GM18867 (cell line): ENCODE data around the gene NDRG2.

Source experiments
- ATAC-seq: cut with Tn5 transposase; IDR thresholded peaks from one replicate; pipeline ENCODE4 v1.9.1; 2021; ENCODE audit warnings: mild to moderate bottlenecking, moderate library complexity; ENCODE audit not compliant: unreplicated experiment

Gene NDRG2

DNA sequence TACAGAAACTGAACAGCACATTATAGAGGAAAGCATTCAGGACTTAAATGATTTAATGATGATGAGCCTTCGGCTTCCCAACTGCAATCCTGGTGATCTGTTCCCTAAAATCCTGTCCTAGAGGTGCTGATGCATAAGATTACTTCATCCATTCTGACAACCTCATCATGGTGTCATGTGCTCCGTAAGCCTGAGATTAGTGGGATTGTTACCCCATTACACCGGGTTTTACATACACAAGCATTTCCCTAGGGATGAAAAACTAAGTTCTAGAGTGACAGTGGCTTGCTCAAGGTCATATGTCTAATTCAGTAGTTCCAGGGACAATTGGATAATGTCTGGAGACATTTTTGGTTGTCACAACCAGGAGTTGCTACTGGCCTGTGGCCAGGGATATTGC lies 12.3 kb upstream of the NDRG2 start:
- ATAC-seq = no peak

DNA sequence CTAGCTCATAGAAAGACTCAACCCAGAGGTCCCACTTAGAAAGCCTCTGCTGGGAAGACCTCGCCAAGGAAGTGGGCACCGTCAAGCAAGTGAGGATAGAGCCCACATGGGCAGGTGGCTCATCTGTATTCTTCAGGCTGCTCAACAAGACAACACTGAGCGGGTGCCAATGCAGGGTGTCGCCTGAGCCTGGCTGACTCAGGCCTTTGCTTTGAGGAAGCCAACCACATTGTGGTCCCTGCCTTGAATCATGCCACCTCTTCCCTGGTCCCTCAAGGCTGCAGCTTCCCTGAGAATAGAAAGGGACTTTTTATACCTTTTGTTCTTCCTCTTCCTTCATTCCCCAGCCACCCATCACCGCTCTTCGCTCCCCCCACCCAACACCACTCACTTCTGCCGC lies 11.9 kb upstream of the NDRG2 start:
- no peak for ATAC-seq

DNA sequence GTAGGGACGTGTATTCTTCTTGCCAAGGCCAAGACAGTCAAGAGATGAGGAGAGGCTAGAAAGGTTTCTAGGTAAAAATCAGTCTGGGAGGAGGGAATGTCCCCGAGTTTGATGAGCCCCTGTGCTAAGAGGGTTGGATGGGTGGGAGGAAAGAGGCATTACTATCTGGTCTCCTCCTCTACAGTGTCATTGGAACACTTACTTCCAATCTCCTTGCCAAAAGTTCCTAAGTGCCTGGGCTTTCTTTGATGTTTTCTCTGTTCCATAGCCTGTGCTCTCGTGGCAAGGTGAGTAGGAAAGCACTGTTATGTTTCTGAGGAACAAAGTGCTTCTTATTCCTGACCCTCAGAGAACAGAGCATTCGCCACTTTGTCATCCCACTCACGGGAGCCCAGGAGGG lies 9.8 kb upstream of the NDRG2 start, which contains the start of gene RNASE13:
RNASE13 (minus strand) TSS at position 101 of the 400 bp plus-strand sequence. CDS start 519 bp downstream, outside the sequence.
- no peak for ATAC-seq

DNA sequence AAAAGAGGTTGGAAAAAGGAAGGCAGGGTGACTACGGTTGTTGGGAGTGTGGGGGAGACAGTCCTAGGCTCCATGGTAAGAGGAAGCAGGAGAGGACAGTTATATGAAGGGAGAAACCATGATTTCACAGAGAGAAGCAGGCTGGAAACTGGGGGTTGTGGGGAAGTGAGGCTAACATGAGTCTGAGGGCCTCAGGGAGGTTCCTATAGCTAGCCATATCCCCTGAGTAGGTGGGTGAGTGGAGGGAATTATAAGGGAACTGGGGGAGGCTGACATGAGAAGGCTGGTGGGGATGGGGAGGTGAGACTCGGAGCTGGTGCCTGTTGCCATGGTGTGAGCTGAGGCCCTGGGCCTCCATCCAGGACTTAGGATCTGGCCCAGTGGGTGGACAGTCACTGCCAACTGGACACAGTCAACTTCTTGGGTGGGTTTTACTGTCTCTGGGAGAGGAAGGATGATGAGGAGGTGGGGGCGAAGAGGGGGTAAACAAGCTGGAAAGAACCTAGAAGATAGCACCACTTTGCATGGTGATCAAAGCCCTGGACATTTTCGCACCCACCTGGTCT lies 8.4 kb upstream of the NDRG2 start:
- ATAC-seq = no peak

DNA sequence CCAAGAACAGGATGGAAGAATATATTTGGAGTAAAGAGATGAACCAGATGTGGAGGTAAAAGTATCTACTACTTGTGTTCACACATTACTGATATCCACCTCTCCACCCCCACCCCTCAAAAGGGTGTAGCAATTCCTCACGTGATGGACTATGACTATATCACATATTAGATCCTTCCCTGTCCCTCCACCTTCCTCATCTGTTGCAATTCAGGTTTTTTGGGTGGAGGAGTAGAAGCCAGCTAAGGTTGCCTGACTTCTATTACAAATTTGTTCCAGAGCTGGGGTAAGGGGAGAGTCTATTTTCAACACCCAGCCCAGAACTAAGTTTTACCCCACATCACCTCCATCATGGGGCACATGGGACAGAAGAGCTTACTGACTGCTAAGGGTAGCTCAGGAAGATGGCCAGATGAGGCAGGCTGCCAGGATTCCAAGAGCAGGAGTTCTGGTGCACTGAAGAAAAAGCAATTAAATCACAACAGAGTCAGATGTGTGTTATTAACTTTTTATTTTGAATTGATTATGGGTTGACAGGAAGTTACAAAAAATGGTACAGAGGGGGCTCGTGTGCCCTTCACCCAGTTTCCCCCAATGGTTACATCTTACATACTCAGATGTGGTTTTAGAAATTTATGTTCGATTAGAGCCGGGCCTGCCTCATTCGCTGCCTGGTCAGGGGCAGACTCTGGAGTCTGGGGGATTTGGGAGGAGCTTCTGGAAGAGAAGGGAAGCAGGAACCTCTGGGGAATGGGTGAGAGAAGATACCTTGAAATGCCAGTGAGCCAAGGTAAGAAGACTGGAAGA lies 7.7 kb upstream of the NDRG2 start:
- ATAC-seq = no peak

DNA sequence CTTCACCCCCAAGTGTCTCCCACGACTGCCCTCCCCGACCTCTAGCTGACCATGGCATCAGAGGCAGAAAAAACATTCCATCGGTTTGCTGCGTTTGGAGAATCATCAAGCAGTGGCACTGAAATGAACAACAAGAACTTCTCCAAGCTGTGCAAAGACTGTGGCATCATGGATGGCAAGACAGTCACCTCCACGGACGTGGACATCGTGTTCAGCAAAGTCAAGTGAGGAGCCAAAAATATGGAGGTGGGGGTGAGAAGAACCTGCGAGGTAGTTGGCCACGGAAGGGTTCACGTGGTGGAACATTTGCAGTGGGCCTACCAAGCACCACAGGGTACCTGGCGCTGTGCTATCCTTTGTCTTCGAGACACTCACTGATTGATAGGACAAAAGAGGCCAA lies 5.7 kb upstream of the NDRG2 start:
- no peak for ATAC-seq

DNA sequence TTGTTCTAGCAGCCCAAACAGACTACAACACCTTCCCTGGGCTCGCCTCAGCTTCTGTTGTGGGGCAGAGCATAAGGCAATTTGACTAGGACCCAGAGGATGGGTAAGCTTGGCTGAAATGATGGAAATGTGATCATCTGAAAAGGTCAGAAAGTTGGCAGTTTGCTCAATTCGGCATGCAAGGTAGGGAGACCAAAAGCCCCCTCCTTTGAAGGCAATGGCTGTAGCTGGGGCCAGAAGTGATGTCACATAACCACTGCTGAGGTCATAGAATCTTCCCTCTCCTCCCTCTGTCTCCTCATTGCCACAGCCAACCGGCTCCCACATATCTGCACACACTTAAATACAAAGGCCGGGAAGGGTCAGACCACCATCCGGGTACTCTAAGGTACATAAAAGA lies 5.1 kb upstream of the NDRG2 start, which contains the start of gene TPPP2:
TPPP2 (plus strand) TSS at position 301 of the 400 bp plus-strand sequence. CDS start 365 bp downstream, outside the sequence.
- no peak for ATAC-seq

DNA sequence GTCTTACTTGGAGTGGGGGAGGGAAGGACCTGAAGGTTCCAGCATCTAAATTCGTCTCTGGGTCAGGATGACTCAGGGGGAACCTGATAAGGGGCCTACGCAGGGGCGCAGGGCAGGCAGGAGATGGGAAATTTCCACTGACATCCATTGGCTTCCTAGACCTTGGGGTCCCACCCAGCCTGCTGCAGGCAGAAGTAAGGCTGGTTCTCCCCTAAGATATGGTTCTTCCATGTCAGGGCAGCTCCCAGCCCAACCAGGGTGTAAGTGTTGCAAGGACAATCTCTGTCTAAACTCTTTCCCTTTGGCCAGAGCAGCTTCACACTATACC lies 2.1 kb upstream of the NDRG2 start:
- ATAC-seq = no peak

DNA sequence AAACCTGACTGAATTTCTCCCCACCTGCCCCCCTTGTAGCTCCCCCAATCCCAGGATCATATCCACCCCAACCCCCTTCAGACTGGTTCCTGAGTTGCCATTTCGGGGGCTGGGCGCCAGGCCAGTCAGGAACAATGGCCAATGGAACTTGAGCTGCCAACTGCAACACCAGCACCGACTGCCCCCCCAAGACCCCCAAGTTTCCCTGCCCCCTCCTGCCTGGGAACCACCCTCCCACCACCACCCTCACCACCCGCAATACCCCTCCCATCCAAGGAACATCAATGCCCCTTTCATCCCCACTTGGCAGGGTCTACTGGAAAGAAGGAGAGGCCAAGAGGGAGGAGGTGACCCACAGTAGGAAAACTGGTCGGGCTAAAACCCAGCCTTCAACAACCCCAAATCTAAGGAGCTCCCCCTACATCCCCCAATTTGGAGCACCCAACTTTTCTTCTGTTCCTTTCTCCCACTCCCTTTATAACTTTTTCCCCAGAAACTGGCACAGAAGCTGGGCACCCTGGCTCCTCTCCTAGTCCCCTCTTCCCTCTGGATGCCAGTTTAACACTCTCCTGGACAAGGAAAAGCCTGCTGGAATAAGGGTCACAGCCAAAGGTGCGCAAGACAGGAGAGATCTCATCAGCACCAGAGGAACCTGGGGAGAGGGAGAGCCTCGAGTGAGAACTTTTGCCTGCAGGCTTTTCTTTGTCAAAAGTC lies 1.6 kb upstream of the NDRG2 start:
- no peak for ATAC-seq

DNA sequence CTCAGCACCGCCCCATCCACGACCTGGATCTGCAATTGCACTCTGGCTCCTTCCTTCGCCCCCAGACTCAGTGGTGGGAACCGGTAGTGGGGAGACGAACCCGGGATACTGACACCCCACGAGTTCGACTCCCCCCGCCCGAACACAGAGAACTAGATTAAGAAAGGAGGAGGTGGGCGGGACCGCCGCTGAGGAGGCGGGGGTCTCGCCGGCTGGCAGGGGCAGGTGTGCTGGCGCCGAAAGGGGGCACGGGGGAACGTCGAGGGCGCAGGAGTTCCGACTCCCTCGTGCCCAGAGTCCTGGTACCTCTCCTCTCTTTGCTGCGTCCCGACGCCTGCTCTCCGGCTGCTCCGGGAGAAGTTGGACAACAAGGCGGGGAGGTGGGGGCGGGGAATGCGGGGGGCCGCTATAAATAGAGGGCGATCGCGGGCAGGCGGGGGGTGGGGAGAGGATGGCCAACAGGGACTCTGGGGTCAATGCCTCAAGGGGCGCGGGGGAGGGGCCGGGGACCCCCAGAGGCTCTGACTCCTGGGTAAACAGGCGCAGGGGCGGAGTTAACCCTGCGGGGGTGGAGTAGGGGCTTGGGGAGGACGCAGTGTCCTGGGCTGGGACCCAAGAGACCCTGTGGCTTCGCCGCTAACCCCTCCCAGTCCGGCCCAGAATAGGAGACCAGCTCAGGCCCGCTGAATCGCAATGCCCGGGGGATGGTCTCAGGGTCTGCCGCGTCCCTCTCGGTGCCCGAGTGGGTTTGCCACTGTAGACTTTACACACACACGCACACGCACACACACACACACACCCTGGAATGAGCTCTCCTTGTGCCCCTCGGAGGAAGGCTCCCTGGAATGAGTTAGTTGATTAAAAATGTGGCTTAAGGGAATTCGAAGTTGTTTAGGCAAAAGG lies 761 bp upstream of the NDRG2 start:
- no peak for ATAC-seq

DNA sequence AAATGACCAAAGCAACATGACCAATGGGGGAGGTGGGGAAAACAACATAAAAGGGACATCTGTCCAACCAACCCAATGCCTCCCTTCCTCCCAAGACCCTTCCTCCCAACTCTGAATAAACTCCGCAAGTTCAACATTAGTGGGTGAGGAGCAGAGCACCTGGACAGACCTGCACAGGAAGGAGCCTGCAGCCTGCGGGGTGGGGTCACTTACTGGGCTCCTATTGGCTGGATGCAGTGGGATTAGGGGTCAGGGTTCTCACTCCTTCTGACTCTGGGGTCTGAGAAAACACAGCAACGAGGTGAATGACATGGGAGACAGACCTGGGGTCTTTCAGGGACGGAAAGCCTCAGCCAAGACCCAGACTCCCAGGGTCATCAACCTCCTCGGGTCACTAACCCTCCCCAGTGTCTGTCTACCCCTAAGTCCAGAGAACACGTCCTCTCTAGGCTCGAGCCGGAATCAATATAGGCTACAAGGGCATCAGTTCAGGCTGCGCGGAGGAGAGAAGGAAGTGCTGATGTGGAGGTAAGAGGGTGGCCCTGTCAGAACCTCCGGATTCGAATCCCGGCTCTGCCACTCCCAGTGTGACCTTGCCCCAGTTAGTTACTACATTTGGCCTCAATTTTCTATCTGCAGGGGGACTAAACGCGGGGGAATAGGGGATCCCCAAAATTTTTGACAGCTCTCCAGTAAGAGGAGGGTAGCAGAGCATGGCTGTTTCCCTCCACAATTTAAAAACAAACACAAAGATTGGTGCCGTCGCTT lies 860 bp downstream of the NDRG2 start:
- ATAC-seq = no peak

DNA sequence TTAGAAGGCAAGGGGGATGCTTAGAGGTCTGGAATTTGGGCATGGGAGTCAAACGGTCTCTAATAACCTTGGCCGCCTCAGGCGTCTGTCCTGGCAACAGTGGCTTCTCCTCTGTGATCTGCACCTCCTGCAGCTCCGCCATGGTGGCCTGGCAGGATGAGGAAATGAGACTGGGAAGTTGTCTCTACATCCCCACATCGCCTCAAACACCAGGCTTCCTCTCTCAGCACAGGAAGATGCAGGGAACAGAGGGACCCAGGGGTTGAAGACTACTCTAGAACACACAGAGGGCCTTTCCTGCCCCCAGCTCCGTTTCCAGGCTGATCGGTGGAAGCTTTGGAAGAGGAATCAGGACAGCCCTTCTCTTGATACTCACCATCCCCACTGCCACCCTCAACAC lies 1.7 kb downstream of the NDRG2 start:
- no peak for ATAC-seq

DNA sequence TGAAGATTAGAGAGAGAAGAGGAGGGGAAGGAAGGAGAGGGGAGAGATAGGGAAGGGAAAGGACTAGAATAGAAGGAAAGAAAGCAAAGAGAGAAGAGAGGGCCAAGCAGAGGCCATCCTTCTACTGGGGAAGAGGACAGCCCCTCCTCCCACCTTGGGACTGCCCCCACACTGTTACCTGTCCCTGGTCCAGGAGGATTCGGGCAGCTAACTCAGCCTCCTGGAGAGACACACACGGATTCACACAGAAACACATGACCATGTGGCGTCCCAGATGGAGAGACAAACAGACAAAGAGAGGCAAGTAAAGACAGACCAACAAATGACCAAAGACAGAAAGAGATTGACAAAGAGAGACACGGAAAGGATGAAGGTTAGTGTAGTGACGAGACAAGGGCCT lies 2.2 kb downstream of the NDRG2 start:
- no peak for ATAC-seq

DNA sequence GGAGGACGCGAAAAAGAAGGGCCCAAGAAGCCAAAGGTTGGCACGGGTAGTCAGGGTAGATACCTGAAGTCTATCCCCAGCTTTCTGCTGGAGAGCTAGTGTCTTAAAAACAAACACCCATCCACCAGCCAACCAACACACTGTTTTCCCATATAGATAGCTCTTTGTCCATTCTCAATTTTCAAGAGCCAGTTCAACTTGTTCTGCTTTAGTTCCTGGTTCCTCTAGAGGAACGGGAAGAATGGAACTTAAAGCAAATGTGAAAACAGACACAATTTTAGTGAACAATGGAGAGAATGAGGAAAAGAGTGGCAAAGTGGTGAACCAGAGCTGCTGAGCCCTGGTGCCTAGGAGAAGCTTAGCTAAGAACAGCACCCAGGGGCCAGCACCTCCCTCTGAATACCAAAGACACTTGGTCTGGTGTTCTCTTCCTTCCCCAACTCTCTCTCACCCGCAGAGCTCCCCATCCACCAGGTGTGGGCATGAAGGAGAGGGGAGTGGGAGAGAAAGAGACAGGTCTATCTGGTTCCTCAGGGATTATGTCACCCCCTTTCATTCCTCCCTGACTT lies 3.8 kb downstream of the NDRG2 start:
- ATAC-seq = no peak

DNA sequence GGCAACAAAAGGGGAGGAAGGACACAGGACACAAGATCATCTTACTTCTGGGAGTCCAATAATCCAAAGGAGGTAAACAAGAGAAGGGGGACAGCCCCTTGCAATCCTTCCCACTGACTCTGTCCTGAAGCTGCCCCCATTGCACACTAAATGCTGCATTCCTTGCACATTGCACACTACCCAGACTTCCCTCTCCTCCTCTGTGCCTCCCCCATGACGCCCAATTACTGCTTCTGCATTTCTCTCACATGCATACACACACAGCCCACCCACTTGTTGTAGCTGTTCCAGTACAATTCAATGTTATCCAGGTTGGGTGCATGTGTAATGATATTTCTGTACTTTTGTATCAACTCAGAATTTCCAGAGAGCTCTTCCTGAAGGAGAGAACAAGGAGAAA lies 5.5 kb downstream of the NDRG2 start:
- no peak for ATAC-seq

DNA sequence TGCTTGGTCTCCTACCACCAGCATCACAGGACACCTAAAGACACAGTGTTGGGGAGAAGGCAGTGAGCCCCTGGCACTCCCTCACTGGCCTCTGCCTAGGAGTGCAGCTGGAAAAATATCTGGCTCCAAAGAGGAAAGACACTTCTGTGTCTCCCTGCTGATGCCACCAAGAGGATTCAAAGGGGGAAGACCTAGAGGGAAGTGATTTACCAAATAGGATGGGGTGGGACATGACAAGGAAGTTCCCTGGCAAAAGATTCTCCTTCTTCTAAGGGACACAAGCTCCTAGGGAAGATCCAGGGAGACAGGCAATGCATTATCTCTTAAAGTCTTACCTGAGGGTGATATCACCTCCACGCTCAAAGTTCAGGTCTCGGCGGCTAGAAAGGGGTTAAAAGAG lies 6.1 kb downstream of the NDRG2 start:
- ATAC-seq = no peak

DNA sequence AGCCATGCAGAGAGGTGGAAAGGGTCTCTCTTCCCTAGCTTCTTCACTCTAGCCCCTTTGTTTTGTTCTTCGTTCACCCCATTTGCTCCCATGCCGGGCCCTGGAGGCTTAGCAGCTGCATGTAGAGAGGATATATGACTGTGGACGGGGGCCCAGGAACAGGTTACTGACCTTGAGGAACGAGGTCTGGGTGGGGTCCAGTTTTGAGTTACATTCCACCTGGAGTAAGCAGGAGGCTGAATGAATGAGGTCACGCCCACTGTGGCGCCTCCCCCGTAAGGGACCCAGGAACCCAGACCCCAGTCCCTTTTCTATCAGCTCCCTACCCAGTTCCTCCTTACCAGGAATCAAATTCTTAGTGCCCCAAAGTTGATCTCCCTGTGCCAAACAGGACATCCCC lies 6.6 kb downstream of the NDRG2 start:
- ATAC-seq = no peak

DNA sequence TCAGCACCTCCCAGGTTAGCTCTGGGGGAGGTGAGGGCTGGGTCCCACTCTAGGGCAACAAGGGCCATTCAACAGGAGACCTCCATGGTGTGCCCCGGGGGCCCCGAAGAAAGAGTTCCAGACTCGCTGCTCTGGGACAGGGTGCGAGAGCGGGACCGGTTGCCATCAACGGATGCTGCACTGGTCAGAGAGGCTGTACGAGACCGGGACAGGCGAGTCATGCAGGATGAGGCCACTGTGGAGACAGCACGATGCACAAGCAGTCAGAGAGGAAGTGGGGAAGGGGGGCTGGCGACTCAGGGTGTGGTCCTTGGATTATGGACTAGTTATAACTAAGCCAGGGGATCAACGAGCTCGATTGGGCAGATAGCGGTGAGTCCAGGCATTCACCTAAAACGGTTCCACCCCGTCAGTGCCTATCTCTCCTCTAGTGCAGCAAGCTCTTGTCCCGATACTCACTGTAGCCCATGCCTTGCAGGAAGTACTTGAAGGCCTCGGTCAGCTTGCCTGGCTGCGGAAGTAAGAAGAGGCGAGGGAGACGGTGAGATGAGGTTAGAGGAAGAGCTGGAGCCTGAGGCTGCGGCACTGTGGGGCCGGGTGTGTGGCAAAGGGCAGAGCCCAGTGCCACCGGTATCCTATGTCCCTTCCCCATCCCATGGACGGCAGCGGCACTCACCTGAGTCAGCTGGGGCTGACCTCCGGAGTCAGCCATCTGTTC lies 7.2 kb downstream of the NDRG2 start:
- ATAC-seq = no peak

DNA sequence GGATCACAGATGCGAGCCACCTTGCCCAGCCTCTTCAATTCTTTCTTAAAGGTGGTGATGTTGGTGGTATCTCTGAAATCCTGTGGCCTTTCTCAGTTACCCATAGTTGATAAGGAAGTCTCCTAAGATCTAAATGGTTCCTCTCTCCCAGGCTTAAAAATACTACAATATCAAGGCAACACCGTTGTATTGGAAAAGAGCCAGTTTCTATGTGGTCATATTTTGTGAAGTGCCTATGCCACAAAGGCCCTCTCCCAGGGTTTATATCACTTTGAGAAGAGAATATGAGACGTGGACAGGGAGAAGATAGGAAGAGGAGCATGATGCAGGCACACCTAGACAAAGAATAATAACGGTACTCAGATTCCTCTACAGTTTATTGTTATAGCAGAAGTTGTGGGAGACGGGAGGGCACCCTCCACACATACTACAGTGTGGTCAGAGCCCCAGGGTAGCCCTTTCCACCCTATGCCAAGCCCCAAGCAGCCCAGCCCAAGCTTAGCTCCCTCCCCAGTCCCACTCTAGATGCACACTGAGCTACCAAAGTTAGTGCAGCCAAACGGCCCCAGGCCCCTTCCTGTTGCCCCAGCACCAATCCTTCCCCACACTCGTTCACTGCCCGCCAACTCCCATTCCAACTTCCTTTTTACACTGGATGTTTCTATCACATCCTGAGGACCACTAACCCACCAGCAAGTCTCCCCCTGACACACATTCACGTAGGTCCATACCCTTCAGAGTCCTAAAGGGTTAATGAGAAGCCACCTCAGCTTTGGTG lies 8.3 kb downstream of the NDRG2 start:
- no peak for ATAC-seq
